Measurements from ENCODE around the gene ZFHX2.

Gene ZFHX2

GRCh38 chr14:23487216-23487615 is 64.3 kb downstream of the ZFHX2 start:
- Mint-ChIP-seq H3K4me3 (no peak overlapping the region), H3K4me1 (no peaks in the 10 kb centered on the region), H3K9me3 (no peaks in the 10 kb centered on the region), H3K27ac (no peak overlapping the region), H3K27me3 (no peaks in the 10 kb centered on the region)
- ATAC-seq (no peak), DNase-seq (no peak)

GRCh38 chr14:23486036-23486435 is 65.5 kb downstream of the ZFHX2 start:
- Mint-ChIP-seq H3K27me3 (no peaks in the 10 kb centered on the region), H3K27ac (peak overlapping the region in 1 of 2 donors; percentile 85), H3K4me1 (no peaks in the 10 kb centered on the region), H3K4me3 (no peak overlapping the region), H3K9me3 (no peaks in the 10 kb centered on the region)
- ATAC-seq: no peak
- DNase-seq: no peak

GRCh38 chr14:23485326-23485725 is 66.2 kb downstream of the ZFHX2 start:
- no peaks in the 10 kb centered on the region for H3K27me3 Mint-ChIP-seq
- no peak overlapping the region for H3K27ac Mint-ChIP-seq

GRCh38 chr14:23483236-23483854 is 68.2 kb downstream of the ZFHX2 start:
- peak; percentile 75 for ATAC-seq

More at GRCh38 chr14:23485326-23485725, 66.2 kb downstream of the ZFHX2 start:
- no peak overlapping the region for H3K4me3 Mint-ChIP-seq
- H3K9me3 Mint-ChIP-seq: no peaks in the 10 kb centered on the region
- DNase-seq: no peak
- ATAC-seq: no peak
- no peaks in the 10 kb centered on the region for H3K4me1 Mint-ChIP-seq

GRCh38 chr14:23482823-23483148 is 68.8 kb downstream of the ZFHX2 start:
- H3K27me3 Mint-ChIP-seq: no peaks in the 10 kb centered on the region
- DNase-seq: no peak
- ATAC-seq: no peak
- H3K9me3 Mint-ChIP-seq: no peaks in the 10 kb centered on the region
- no peak overlapping the region for H3K27ac Mint-ChIP-seq
- no peak overlapping the region for H3K4me3 Mint-ChIP-seq
- peaks cover 3% of the 10 kb centered on the region for H3K4me1 Mint-ChIP-seq

More at GRCh38 chr14:23483236-23483854, 68.2 kb downstream of the ZFHX2 start:
- no peak overlapping the region for H3K4me3 Mint-ChIP-seq
- H3K27me3 Mint-ChIP-seq: no peaks in the 10 kb centered on the region
- no peaks in the 10 kb centered on the region for H3K4me1 Mint-ChIP-seq
- no peaks in the 10 kb centered on the region for H3K9me3 Mint-ChIP-seq
- no peak overlapping the region for H3K27ac Mint-ChIP-seq
- DNase-seq: peak in 1 of 2 donors; percentile 15

GRCh38 chr14:23481979-23482822 is 69.4 kb downstream of the ZFHX2 start:
- H3K9me3 Mint-ChIP-seq: no peaks in the 10 kb centered on the region
- DNase-seq: no peak
- peaks cover 7% of the 10 kb centered on the region for H3K4me1 Mint-ChIP-seq
- no peak for ATAC-seq
- H3K27ac Mint-ChIP-seq: no peak overlapping the region
- no peak overlapping the region for H3K4me3 Mint-ChIP-seq
- no peaks in the 10 kb centered on the region for H3K27me3 Mint-ChIP-seq

GRCh38 chr14:23481362-23481970 is 70.1 kb downstream of the ZFHX2 start:
- no peak for DNase-seq
- peaks cover 10% of the 10 kb centered on the region for H3K4me1 Mint-ChIP-seq

GRCh38 chr14:23478109-23478759 is 73.3 kb downstream of the ZFHX2 start:
- Mint-ChIP-seq H3K9me3 (no peaks in the 10 kb centered on the region), H3K4me1 (peaks cover 10% of the 10 kb centered on the region), H3K27ac (peak overlapping the region in 1 of 2 donors; percentile 40)

More at GRCh38 chr14:23481362-23481970, 70.1 kb downstream of the ZFHX2 start:
- H3K4me3 Mint-ChIP-seq: no peak overlapping the region
- no peak overlapping the region for H3K27ac Mint-ChIP-seq
- ATAC-seq: no peak
- H3K27me3 Mint-ChIP-seq: no peaks in the 10 kb centered on the region
- H3K9me3 Mint-ChIP-seq: no peaks in the 10 kb centered on the region

GRCh38 chr14:23470947-23471346 is 80.6 kb downstream of the ZFHX2 start:
- H3K4me3 Mint-ChIP-seq: no peak overlapping the region
- H3K9me3 Mint-ChIP-seq: no peaks in the 10 kb centered on the region
- peak overlapping the region in 1 of 2 donors; percentile 9 for H3K27ac Mint-ChIP-seq
- ATAC-seq (no peak), DNase-seq (no peak)
- no peaks in the 10 kb centered on the region for H3K27me3 Mint-ChIP-seq
- peaks cover 9% of the 10 kb centered on the region for H3K4me1 Mint-ChIP-seq

More at GRCh38 chr14:23478109-23478759, 73.3 kb downstream of the ZFHX2 start:
- DNase-seq: peak; percentile 64 to 69
- H3K4me3 Mint-ChIP-seq: no peak overlapping the region
- peak; percentile 82 for ATAC-seq
- H3K27me3 Mint-ChIP-seq: no peaks in the 10 kb centered on the region

Measured in stimulated activated naive CD8-positive, alpha-beta T cell treated with anti-CD3 and anti-CD28 coated beads, Interleukin-15, amount 100 ng/mL, for 72 hours (primary cell).